PC-3 (cell line): ENCODE results near the gene DOC2B. TPM values are rescaled to one million over a fixed set of nuclear protein-coding genes. Genes with fewer than 3 reads are reported as not detected.

Source experiments
- ATAC-seq: fragments of 200-7000 bp; cut with Tn5 transposase; 2 replicates; pipeline ENCODE4 v1.9.1; 2020; ENCODE audit warnings: mild to moderate bottlenecking, moderate library complexity
- BruUV-seq: library from RNA; stranded (reverse); fragments of 400-500 nt; replicated peaks from 2 replicates; lab custom pipeline; 2021; lab: Mats Ljungman, UMichigan
- CTCF ChIA-PET: fragments of 300-600 bp; sonication (Branson Sonifier 250); formaldehyde crosslinking; loops from one replicate; lab custom pipeline; 2022; ENCODE audit warnings: antibody characterized with exemption; lab: Charles Lee
- POLR2A ChIA-PET: fragments of 300-600 bp; sonication (Branson Sonifier 250); formaldehyde crosslinking; loops from one replicate; lab custom pipeline; 2022; ENCODE audit warnings: antibody characterized with exemption; ENCODE audit not compliant: unreplicated experiment; lab: Charles Lee
- DNase-seq: peaks from one replicate; pipeline ENCODE4 v3.0.0-alpha.2; 2015
- H2AFZ ChIP-seq: fragments of 300-600 bp; sonication (generic); 2 replicates; pipeline ENCODE4 v1.6.0; 2016; ENCODE audit warnings: antibody characterized with exemption, low read length
- H3F3A ChIP-seq: fragments of 300-600 bp; sonication (generic); one replicate; pipeline ENCODE4 v1.6.0; 2017; ENCODE audit warnings: antibody characterized with exemption, low read length, control low read depth, mild to moderate bottlenecking; ENCODE audit not compliant: unreplicated experiment
- H3K27ac ChIP-seq: fragments of 300-600 bp; sonication (generic); 2 replicates; pipeline ENCODE4 v1.5.1; 2016; ENCODE audit warnings: mild to moderate bottlenecking, low read length
- H3K27me3 ChIP-seq: fragments of 300-600 bp; sonication (generic); 2 replicates; pipeline ENCODE4 v1.6.1; 2016; ENCODE audit warnings: low read length, mixed read lengths
- H3K36me3 ChIP-seq: fragments of 300-600 bp; sonication (generic); 2 replicates; pipeline ENCODE4 v1.6.1; 2016; ENCODE audit warnings: low read depth, mixed run types, low read length, mixed read lengths
- H3K4me1 ChIP-seq: fragments of 300-600 bp; sonication (generic); 2 replicates; pipeline ENCODE4 v1.5.1; 2016; ENCODE audit warnings: low read length; ENCODE audit not compliant: insufficient read depth
- H3K4me2 ChIP-seq: fragments of 300-600 bp; sonication (generic); 2 replicates; pipeline ENCODE4 v1.6.0; 2016; ENCODE audit warnings: low read length
- H3K4me3 ChIP-seq: fragments of 300-600 bp; sonication (generic); 2 replicates; pipeline ENCODE4 v1.5.1; 2016; ENCODE audit warnings: mild to moderate bottlenecking, low read length, mixed read lengths
- H3K79me2 ChIP-seq: fragments of 300-600 bp; sonication (generic); 2 replicates; pipeline ENCODE4 v1.6.1; 2017; ENCODE audit warnings: low read length, mixed read lengths
- H3K9ac ChIP-seq: fragments of 300-600 bp; sonication (generic); 2 replicates; pipeline ENCODE4 v1.6.0; 2016; ENCODE audit warnings: mild to moderate bottlenecking, low read length
- H3K9me2 ChIP-seq: fragments of 300-600 bp; sonication (generic); replicated peaks from 2 replicates; pipeline ENCODE4 v1.6.1; 2016; ENCODE audit warnings: mixed run types, low read length, mixed read lengths
- H3K9me3 ChIP-seq: fragments of 300-600 bp; sonication (generic); 2 replicates; pipeline ENCODE4 v1.6.1; 2016; ENCODE audit warnings: low read length, mixed read lengths
- H4K20me1 ChIP-seq: fragments of 300-600 bp; sonication (generic); 2 replicates; pipeline ENCODE4 v1.6.1; 2016; ENCODE audit warnings: low read length, mixed read lengths
- CTCF ChIP-seq: fragments of 300-600 bp; sonication (generic); conservative IDR thresholded peaks from 2 replicates; pipeline ENCODE4 v1.5.1; 2017; ENCODE audit warnings: antibody characterized with exemption, low read depth, mild to moderate bottlenecking, low read length
- EZH2 ChIP-seq: fragments of 300-600 bp; sonication (generic); IDR thresholded peaks from one replicate; pipeline ENCODE4 v1.6.1; 2017; ENCODE audit warnings: antibody characterized with exemption, mild to moderate bottlenecking, low read length; ENCODE audit not compliant: unreplicated experiment
- EZH2phosphoT487 ChIP-seq: fragments of 300-600 bp; sonication (generic); IDR thresholded peaks from 2 replicates; pipeline ENCODE4 v1.6.1; 2018; ENCODE audit warnings: mild to moderate bottlenecking, antibody characterized with exemption, low read length, borderline replicate concordance
- intact Hi-C: fragments of 100-400 bp; cut with micrococcal nuclease; formaldehyde crosslinking; loops from 2 replicates; pipeline ENCODE4 v1.9.0; 2023
- total RNA-seq: library from RNA; depleted of rRNA; stranded (reverse); fragments of >200 nt; gene quantifications from 2 replicates; pipeline ENCODE4 v1.2.3, GENCODE V29; 2014

Gene DOC2B
- total RNA-seq, 1 experiment from 2014 or later, result 0.69 TPM

- H3K4me2 ChIP-seq, result peak overlapping the region; percentile 57; the same call in 1 of the 2 replicates
- CTCF ChIA-PET, result no interaction called here
These were observed 751 bp upstream of the DOC2B start for GRCh38 chr17:182050-182751.

GRCh38 chr17:180381-181244 is 837 bp downstream of the DOC2B start:
- H3K27me3 ChIP-seq, result peaks cover 10% of the 10 kb centered on the region
- ChIA-PET CTCF (no interaction called here), POLR2A (no interaction called here)
- no peaks in the 10 kb centered on the region for H3K9me2 ChIP-seq
- no peaks in the 10 kb centered on the region for H3K4me1 ChIP-seq
- no peaks in the 10 kb centered on the region for H3K9me3 ChIP-seq
- no peaks in the 10 kb centered on the region for H3F3A ChIP-seq
- no peak for TF ChIP-seq EZH2
- no peak for TF ChIP-seq EZH2phosphoT487
- H3K4me2 ChIP-seq, result peak overlapping the region; percentile 26; the same call in 1 of the 2 replicates
- H2AFZ ChIP-seq, result no peak overlapping the region
- H3K79me2 ChIP-seq, result no peaks in the 10 kb centered on the region
- no peak overlapping the region for H3K4me3 ChIP-seq
- no peaks in the 10 kb centered on the region for H3K36me3 ChIP-seq
- BruUV-seq, result no TSS peak
- intact Hi-C loops, result no loop called here
- H4K20me1 ChIP-seq, result no peaks in the 10 kb centered on the region
- ATAC-seq (no peak), DNase-seq (no peak)
- no peak overlapping the region for H3K9ac ChIP-seq
- no peak overlapping the region for H3K27ac ChIP-seq

More at GRCh38 chr17:182050-182751, 751 bp upstream of the DOC2B start:
- Histone ChIP-seq H3K9me2 (no peaks in the 10 kb centered on the region), H3K79me2 (no peaks in the 10 kb centered on the region), H3F3A (no peaks in the 10 kb centered on the region), H3K4me3 (peak overlapping the region; percentile 38; the same call in 1 of the 2 replicates), H2AFZ (no peak overlapping the region), H3K27me3 (peaks cover 10% of the 10 kb centered on the region), H3K27ac (no peak overlapping the region), H3K36me3 (no peaks in the 10 kb centered on the region), H3K9ac (no peak overlapping the region), H4K20me1 (no peaks in the 10 kb centered on the region), H3K9me3 (no peaks in the 10 kb centered on the region), H3K4me1 (no peaks in the 10 kb centered on the region)
- TF ChIP-seq CTCF, result no peak
- TF ChIP-seq EZH2phosphoT487, result no peak
- no peak for TF ChIP-seq EZH2
- BruUV-seq, result no TSS peak
- ATAC-seq (no peak), DNase-seq (no peak)
- intact Hi-C loops, result no loop called here
- POLR2A ChIA-PET, result no interaction called here

- no TSS peak for BruUV-seq
- no peak overlapping the region for H3K4me3 ChIP-seq
- ChIA-PET POLR2A (no interaction called here), CTCF (no interaction called here)
- no peaks in the 10 kb centered on the region for H3F3A ChIP-seq
- H3K9me3 ChIP-seq, result no peaks in the 10 kb centered on the region
- no peak overlapping the region for H3K27ac ChIP-seq
- no peaks in the 10 kb centered on the region for H3K36me3 ChIP-seq
- no peak overlapping the region for H3K4me2 ChIP-seq
- no peaks in the 10 kb centered on the region for H3K79me2 ChIP-seq
- H3K4me1 ChIP-seq, result no peaks in the 10 kb centered on the region
- no peak overlapping the region for H3K9ac ChIP-seq
- no peak overlapping the region for H2AFZ ChIP-seq
- no peaks in the 10 kb centered on the region for H3K9me2 ChIP-seq
- DNase-seq (no peak), ATAC-seq (no peak)
- H3K27me3 ChIP-seq, result peaks cover 10% of the 10 kb centered on the region
- no peak for TF ChIP-seq EZH2phosphoT487
- TF ChIP-seq CTCF, result no peak
- no peak for TF ChIP-seq EZH2
- intact Hi-C loops, result no loop called here
- H4K20me1 ChIP-seq, result no peaks in the 10 kb centered on the region
These were observed 1.6 kb downstream of the DOC2B start for GRCh38 chr17:179781-180380.
